OCI-LY1 (cell line): Measurements from ENCODE around the gene GCNT3.
"Not testable (repeated sequence)": the region's sequence is repeated elsewhere in the genome, so short reads cannot be mapped to it uniquely, and the experiment has no call there.

ENCODE experiments used
- H2AFZ ChIP-seq: fragments of 200-600 bp; sonication (generic), shearing (Covaris generic); 2 replicates; pipeline ENCODE4 v1.6.0; 2014; ENCODE audit warnings: antibody characterized with exemption, mild to moderate bottlenecking, low read length
- H3F3A ChIP-seq: fragments of 200-600 bp; sonication (generic), shearing (Covaris generic); 2 replicates; pipeline ENCODE4 v1.6.0; 2014; ENCODE audit warnings: mild to moderate bottlenecking, antibody characterized with exemption, low read length, moderate library complexity; ENCODE audit not compliant: insufficient read depth
- H3K27ac ChIP-seq: fragments of 200-600 bp; sonication (generic); 2 replicates; pipeline ENCODE4 v1.5.1; 2014; ENCODE audit warnings: low read length, mixed run types, mild to moderate bottlenecking, low read depth; ENCODE audit not compliant: poor library complexity, severe bottlenecking
- H3K27me3 ChIP-seq: fragments of 200-600 bp; sonication (generic); 2 replicates; pipeline ENCODE4 v1.6.0; 2014; ENCODE audit warnings: antibody characterized with exemption, mild to moderate bottlenecking, low read length, moderate library complexity; ENCODE audit not compliant: insufficient read depth
- H3K36me3 ChIP-seq: fragments of 200-600 bp; sonication (generic); 2 replicates; pipeline ENCODE4 v1.6.1; 2014; ENCODE audit warnings: mild to moderate bottlenecking, antibody characterized with exemption, low read length, moderate library complexity, mixed read lengths; ENCODE audit not compliant: insufficient read depth
- H3K4me1 ChIP-seq: fragments of 200-600 bp; sonication (generic); 2 replicates; pipeline ENCODE4 v1.5.1; 2014; ENCODE audit warnings: mild to moderate bottlenecking, low read length, moderate library complexity; ENCODE audit not compliant: insufficient read depth, severe bottlenecking
- H3K4me2 ChIP-seq: fragments of 200-600 bp; sonication (generic), shearing (Covaris generic); 2 replicates; pipeline ENCODE4 v1.6.1; 2014; ENCODE audit warnings: low read length
- H3K4me3 ChIP-seq: fragments of 200-600 bp; sonication (generic); 2 replicates; pipeline ENCODE4 v1.5.1; 2014; ENCODE audit warnings: low read length, low read depth, mild to moderate bottlenecking, mixed read lengths; ENCODE audit not compliant: poor library complexity, severe bottlenecking
- H3K79me2 ChIP-seq: fragments of 200-600 bp; shearing (Covaris generic); 2 replicates; pipeline ENCODE4 v1.6.1; 2016; ENCODE audit warnings: mixed run types, low read length, mixed read lengths; ENCODE audit not compliant: insufficient read depth
- H3K9ac ChIP-seq: fragments of 200-600 bp; sonication (generic), shearing (Covaris generic); 2 replicates; pipeline ENCODE4 v1.6.1; 2014; ENCODE audit warnings: mild to moderate bottlenecking, low read length, mixed read lengths
- H3K9me2 ChIP-seq: fragments of 200-600 bp; sonication (generic), shearing (Covaris generic); 2 replicates; pipeline ENCODE4 v1.6.1; 2014; ENCODE audit warnings: low read depth, mild to moderate bottlenecking, low read length, mixed read lengths
- H3K9me3 ChIP-seq: fragments of 200-600 bp; shearing (Covaris generic); 2 replicates; pipeline ENCODE4 v1.6.1; 2014; ENCODE audit warnings: low read length, mixed read lengths
- H4K20me1 ChIP-seq: fragments of 200-600 bp; sonication (generic), shearing (Covaris generic); 2 replicates; pipeline ENCODE4 v1.6.0; 2016; ENCODE audit warnings: mild to moderate bottlenecking, low read length; ENCODE audit not compliant: insufficient read depth
- EZH2 ChIP-seq: fragments of 200-600 bp; sonication (generic), shearing (Covaris generic); IDR thresholded peaks from 2 replicates; pipeline ENCODE4 v1.8.0; 2017; ENCODE audit warnings: borderline replicate concordance, mixed run types, mild to moderate bottlenecking, antibody characterized with exemption, low read length, moderate library complexity, mixed read lengths
- TF ChIP-seq, protein P1 (sequence below): fragments of 200-600 bp; sonication (generic), shearing (Covaris generic); IDR thresholded peaks from 2 replicates; pipeline ENCODE4 v1.5.1; 2017; ENCODE audit warnings: mild to moderate bottlenecking, antibody characterized with exemption, low read length, moderate library complexity, mixed read lengths

GCNT3 gene

DNA sequence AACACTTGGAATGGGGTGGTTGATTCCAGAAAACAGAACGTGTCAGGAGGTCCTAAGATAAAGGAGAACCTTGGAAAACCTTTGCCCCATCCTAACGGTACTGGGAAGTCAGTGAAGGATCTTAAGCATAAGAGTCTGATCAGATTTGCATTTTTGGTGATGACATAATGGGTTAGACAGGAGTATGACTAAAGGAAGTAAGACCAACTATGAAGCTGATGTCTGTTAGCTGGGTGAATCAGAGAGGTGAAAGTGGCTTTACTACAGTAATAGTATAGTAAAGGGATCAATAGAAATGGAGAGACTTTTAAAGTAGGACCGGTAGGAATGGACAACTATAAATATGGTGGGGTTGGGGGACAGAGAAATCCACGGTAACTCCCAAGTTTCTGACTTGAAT lies 33.2 kb downstream of the GCNT3 start:
- no peaks in the 10 kb centered on the region for H3K9me3 ChIP-seq
- no peaks in the 10 kb centered on the region for H3K27me3 ChIP-seq
- H3K4me3 ChIP-seq, result no peak overlapping the region
- no peak overlapping the region for H3K4me2 ChIP-seq
- H3K36me3 ChIP-seq, result peaks cover 72% of the 10 kb centered on the region
- no peak overlapping the region for H2AFZ ChIP-seq
- TF ChIP-seq EZH2, result no peak
- TF ChIP-seq, protein P1, sequence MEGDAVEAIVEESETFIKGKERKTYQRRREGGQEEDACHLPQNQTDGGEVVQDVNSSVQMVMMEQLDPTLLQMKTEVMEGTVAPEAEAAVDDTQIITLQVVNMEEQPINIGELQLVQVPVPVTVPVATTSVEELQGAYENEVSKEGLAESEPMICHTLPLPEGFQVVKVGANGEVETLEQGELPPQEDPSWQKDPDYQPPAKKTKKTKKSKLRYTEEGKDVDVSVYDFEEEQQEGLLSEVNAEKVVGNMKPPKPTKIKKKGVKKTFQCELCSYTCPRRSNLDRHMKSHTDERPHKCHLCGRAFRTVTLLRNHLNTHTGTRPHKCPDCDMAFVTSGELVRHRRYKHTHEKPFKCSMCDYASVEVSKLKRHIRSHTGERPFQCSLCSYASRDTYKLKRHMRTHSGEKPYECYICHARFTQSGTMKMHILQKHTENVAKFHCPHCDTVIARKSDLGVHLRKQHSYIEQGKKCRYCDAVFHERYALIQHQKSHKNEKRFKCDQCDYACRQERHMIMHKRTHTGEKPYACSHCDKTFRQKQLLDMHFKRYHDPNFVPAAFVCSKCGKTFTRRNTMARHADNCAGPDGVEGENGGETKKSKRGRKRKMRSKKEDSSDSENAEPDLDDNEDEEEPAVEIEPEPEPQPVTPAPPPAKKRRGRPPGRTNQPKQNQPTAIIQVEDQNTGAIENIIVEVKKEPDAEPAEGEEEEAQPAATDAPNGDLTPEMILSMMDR, result no peak
- no peaks in the 10 kb centered on the region for H3K9me2 ChIP-seq
- H4K20me1 ChIP-seq, result no peaks in the 10 kb centered on the region
- no peaks in the 10 kb centered on the region for H3K79me2 ChIP-seq
- no peaks in the 10 kb centered on the region for H3F3A ChIP-seq
- no peak overlapping the region for H3K9ac ChIP-seq
- H3K27ac ChIP-seq, result no peak overlapping the region
- no peaks in the 10 kb centered on the region for H3K4me1 ChIP-seq

DNA sequence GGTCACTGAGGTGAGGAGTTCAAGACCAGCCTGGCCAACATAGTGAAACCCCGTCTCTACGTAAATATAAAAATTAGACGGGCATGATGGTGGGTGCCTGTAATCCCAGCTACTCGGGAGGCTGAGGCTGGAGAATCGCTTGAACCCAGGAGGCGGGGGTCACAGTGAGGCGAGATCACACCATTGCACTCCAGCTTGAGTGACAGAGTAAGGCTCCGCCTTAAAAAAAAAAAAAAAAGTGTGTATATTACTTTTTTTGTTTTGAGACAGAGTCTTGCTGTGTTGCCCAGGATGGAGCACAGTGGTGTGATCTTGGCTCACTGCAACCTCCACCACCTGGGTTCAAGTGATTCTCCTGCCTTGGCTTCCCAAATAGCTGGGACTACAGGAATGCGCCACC lies 34.2 kb downstream of the GCNT3 start:
- not testable (repeated sequence) for H3K4me1 ChIP-seq, H3K4me2 ChIP-seq, H3K79me2 ChIP-seq, H3K4me3 ChIP-seq, H2AFZ ChIP-seq, H4K20me1 ChIP-seq, H3K9me3 ChIP-seq, H3K9me2 ChIP-seq, H3K27me3 ChIP-seq, H3K27ac ChIP-seq, H3F3A ChIP-seq, H3K9ac ChIP-seq
- peaks cover 74% of the 10 kb centered on the region for H3K36me3 ChIP-seq

DNA sequence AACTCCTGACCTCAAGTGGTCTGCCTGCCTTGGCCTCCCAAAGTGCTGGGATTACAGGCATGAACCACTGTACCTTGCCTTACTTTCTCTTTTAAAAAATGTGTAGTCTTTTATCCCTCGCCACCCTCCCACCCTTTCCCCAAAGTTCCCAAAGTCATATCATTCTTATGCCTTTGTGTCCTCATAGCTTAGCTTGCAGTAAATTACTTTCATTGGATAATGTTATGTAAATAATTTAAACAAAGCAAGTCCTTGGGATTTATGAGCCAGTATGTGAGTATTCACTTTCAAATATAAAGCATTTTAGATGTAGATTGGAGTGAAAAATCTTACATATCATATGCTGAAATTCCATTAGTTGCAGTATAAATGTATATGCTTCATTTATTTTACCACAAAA lies 34.7 kb downstream of the GCNT3 start:
- TF ChIP-seq, protein P1, result no peak
- TF ChIP-seq EZH2, result no peak
- no peaks in the 10 kb centered on the region for H3K4me1 ChIP-seq
- H3K36me3 ChIP-seq, result peaks cover 78% of the 10 kb centered on the region
- no peaks in the 10 kb centered on the region for H3K9me2 ChIP-seq
- no peak overlapping the region for H3K4me2 ChIP-seq
- H3K9ac ChIP-seq, result no peak overlapping the region
- no peaks in the 10 kb centered on the region for H3K79me2 ChIP-seq
- no peak overlapping the region for H3K27ac ChIP-seq
- no peaks in the 10 kb centered on the region for H4K20me1 ChIP-seq
- H3F3A ChIP-seq, result no peaks in the 10 kb centered on the region
- H3K4me3 ChIP-seq, result no peak overlapping the region
- no peaks in the 10 kb centered on the region for H3K27me3 ChIP-seq
- H2AFZ ChIP-seq, result no peak overlapping the region
- no peaks in the 10 kb centered on the region for H3K9me3 ChIP-seq

DNA sequence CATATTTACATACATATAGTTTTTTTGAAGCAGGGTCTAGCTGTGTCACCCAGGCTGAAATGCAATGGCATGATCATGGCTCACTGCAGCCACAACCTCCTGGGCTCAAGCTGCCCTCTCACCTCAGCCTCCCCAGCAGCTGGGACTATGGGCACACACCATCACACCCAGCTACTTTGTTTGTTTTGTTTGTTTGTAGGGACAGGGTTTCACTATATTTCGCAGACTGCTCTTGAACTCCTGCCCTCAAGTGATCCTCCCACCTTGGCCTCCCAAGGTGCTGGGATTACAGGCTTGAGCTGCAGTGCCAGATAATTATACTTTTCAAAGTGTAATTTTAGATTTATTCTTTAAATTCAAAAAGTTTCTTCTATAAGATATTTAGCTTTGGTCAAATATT lies 35.5 kb downstream of the GCNT3 start:
- H3K4me2 ChIP-seq, result no peak overlapping the region
- no peaks in the 10 kb centered on the region for H3K9me3 ChIP-seq
- TF ChIP-seq EZH2, result no peak
- TF ChIP-seq, protein P1, result no peak
- H3K27ac ChIP-seq, result no peak overlapping the region
- no peak overlapping the region for H3K9ac ChIP-seq
- H3K79me2 ChIP-seq, result 0 out of 2 replicates have a peak, but pooled peaks cover 3% of the 10 kb centered on the region
- H3K4me3 ChIP-seq, result no peak overlapping the region
- H2AFZ ChIP-seq, result no peak overlapping the region
- no peaks in the 10 kb centered on the region for H3K27me3 ChIP-seq
- H4K20me1 ChIP-seq, result no peaks in the 10 kb centered on the region
- no peaks in the 10 kb centered on the region for H3F3A ChIP-seq
- no peaks in the 10 kb centered on the region for H3K4me1 ChIP-seq
- H3K36me3 ChIP-seq, result peaks cover 80% of the 10 kb centered on the region
- no peaks in the 10 kb centered on the region for H3K9me2 ChIP-seq
